Ectodermal cell (in vitro differentiated cells): Measurements from ENCODE around the gene ARF4.

Experiments
- H3K27ac ChIP-seq: 2 replicates; pipeline ENCODE4 v1.7.0; 2013; ENCODE audit warnings: mild to moderate bottlenecking, low read depth, low read length; ENCODE audit not compliant: insufficient read depth, poor library complexity, severe bottlenecking
- H3K27me3 ChIP-seq: 2 replicates; pipeline ENCODE4 v1.7.0; 2013; ENCODE audit warnings: mild to moderate bottlenecking, low read length; ENCODE audit not compliant: insufficient read depth, control insufficient read depth, poor library complexity, severe bottlenecking
- H3K36me3 ChIP-seq: one replicate; pipeline ENCODE4 v1.7.0; 2013; ENCODE audit warnings: low read length; ENCODE audit not compliant: control insufficient read depth, insufficient read depth
- H3K4me1 ChIP-seq: one replicate; pipeline ENCODE4 v1.7.0; 2013; ENCODE audit warnings: low read length; ENCODE audit not compliant: control insufficient read depth, insufficient read depth
- H3K4me3 ChIP-seq: 2 replicates; pipeline ENCODE4 v1.7.0; 2013; ENCODE audit warnings: low read depth, low read length, control low read depth; ENCODE audit not compliant: insufficient read depth
- H3K9me3 ChIP-seq: 2 replicates; pipeline ENCODE4 v1.7.0; 2013; ENCODE audit warnings: mild to moderate bottlenecking, low read length, moderate library complexity; ENCODE audit not compliant: control insufficient read depth
- WGBS, 2 experiments: methylation state at CpG; one replicate each; pipeline ENCODE4 v1.1.7; 2013; ENCODE audit warnings: missing lambda C conversion rate in 2 of 2; 5-methylcytosine and 5-hydroxymethylcytosine counted together

ARF4 gene

DNA sequence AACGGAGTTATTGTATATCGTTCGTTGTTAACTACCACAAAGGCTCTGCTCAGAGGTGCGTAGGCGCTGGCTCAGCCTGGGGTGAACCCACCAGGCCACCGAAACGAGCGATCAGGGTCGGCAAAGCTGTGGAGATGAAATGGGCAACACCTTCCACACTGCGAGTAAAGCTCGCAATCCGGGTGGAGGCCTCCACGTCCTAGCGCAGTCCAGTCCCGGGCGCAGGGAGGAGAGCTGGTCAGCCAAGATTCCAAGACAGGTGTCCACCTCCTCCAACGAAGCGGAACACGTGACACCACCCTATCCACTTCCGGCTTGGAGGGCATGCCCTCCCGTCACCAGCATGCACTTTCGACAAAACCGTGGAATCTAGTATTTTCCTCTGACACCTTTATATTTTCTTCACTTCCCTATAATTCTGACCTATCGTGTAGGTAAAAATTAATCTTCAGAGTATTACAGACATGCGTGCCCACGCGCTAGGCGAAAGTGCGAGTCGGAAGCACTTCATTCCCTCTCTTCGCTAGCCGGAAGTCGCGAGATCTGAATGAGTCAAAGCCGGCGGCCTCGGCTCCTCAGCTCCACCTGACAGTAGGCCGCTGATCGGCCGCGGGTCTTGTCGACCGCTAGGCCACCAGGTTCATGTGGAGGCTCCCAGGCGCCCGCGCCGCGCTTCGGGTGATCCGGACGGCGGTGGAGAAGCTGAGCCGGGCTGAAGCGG, 41.2 kb downstream of the ARF4 start, which contains the start of gene PDE12:
PDE12 (plus strand) TSS at position 537 of the 721 bp plus-strand sequence; CDS start at position 643, 106 bp downstream.
- Histone ChIP-seq H3K4me1 (peaks cover 12% of the 10 kb centered on the region), H3K9me3 (no peaks in the 10 kb centered on the region), H3K27me3 (no peaks in the 10 kb centered on the region), H3K36me3 (no peaks in the 10 kb centered on the region), H3K27ac (no peak within 1 kb of the TSS), H3K4me3 (peak within 1 kb of the TSS; percentile 88)
- 16% methylated on average over 54 of the region's 54 CpGs for WGBS, 2 experiments

GRCh38 chr3:57555306-57555705, 41.8 kb downstream of the ARF4 start:
- Histone ChIP-seq H3K4me3 (peak overlapping the region; percentile 88), H3K27me3 (no peaks in the 10 kb centered on the region), H3K4me1 (peaks cover 12% of the 10 kb centered on the region), H3K36me3 (no peaks in the 10 kb centered on the region), H3K9me3 (no peaks in the 10 kb centered on the region), H3K27ac (no peak overlapping the region)
- WGBS, 2 experiments: 87 to 92% methylated on average over 8 of the region's 8 CpGs

- 71 to 86% methylated on average over 1 of the region's 1 CpG for WGBS, 2 experiments
- no peak overlapping the region for H3K4me3 ChIP-seq
- no peaks in the 10 kb centered on the region for H3K27me3 ChIP-seq
- H3K27ac ChIP-seq: no peak overlapping the region
- no peaks in the 10 kb centered on the region for H3K9me3 ChIP-seq
- H3K36me3 ChIP-seq: no peaks in the 10 kb centered on the region
- H3K4me1 ChIP-seq: peaks cover 6% of the 10 kb centered on the region
These were observed 50.5 kb downstream of the ARF4 start for GRCh38 chr3:57546616-57547015.

- H3K9me3 ChIP-seq: no peaks in the 10 kb centered on the region
- H3K27me3 ChIP-seq: no peaks in the 10 kb centered on the region
- peaks cover 6% of the 10 kb centered on the region for H3K4me1 ChIP-seq
- 88 to 92% methylated on average over 7 of the region's 7 CpGs for WGBS, 2 experiments
- H3K36me3 ChIP-seq: no peaks in the 10 kb centered on the region
- no peak overlapping the region for H3K27ac ChIP-seq
- no peak overlapping the region for H3K4me3 ChIP-seq
These were observed 51.4 kb downstream of the ARF4 start for GRCh38 chr3:57545636-57546268.

GRCh38 chr3:57544181-57545125, 52.7 kb downstream of the ARF4 start, which contains the start of gene DNAH12:
DNAH12 (minus strand) TSS chr3:57544344; CDS start chr3:57542870, 1,474 bp downstream.
- no peaks in the 10 kb centered on the region for H3K9me3 ChIP-seq
- H3K27ac ChIP-seq: peak within 1 kb of the TSS; percentile 38
- H3K27me3 ChIP-seq: no peaks in the 10 kb centered on the region
- no peaks in the 10 kb centered on the region for H3K36me3 ChIP-seq
- H3K4me3 ChIP-seq: peak within 1 kb of the TSS; percentile 11
- H3K4me1 ChIP-seq: peaks cover 6% of the 10 kb centered on the region
- 11 to 19% methylated on average over 18 to 20 of the region's 20 CpGs for WGBS, 2 experiments

- H3K4me3 ChIP-seq: no peak overlapping the region
- H3K4me1 ChIP-seq: no peaks in the 10 kb centered on the region
- no peaks in the 10 kb centered on the region for H3K36me3 ChIP-seq
- H3K27me3 ChIP-seq: no peaks in the 10 kb centered on the region
- WGBS, 2 experiments: 91 to 93% methylated on average over 3 of the region's 3 CpGs
- no peaks in the 10 kb centered on the region for H3K9me3 ChIP-seq
- H3K27ac ChIP-seq: no peak overlapping the region
These were observed 58.7 kb downstream of the ARF4 start for GRCh38 chr3:57538465-57538864.

- Histone ChIP-seq H3K4me3 (no peak overlapping the region), H3K4me1 (no peaks in the 10 kb centered on the region), H3K9me3 (no peaks in the 10 kb centered on the region), H3K27me3 (no peaks in the 10 kb centered on the region), H3K36me3 (no peaks in the 10 kb centered on the region), H3K27ac (no peak overlapping the region)
These were observed 67.0 kb downstream of the ARF4 start for GRCh38 chr3:57530071-57530608.
